ENCODE measurements around the gene C20orf144.

The C20orf144 gene

GRCh38 chr20:33666293-33667244 is 4.4 kb downstream of the C20orf144 start, which contains the start of gene ACTL10:
Gene ACTL10, plus strand, starts transcription at chr20:33666943. Its CDS starts 555 bp downstream, at chr20:33667498.
- peak; percentile 94 for DNase-seq

- DNase-seq: no peak
These were observed 5.1 kb downstream of the C20orf144 start for GRCh38 chr20:33667245-33667675.

GRCh38 chr20:33667676-33668465 is 5.7 kb downstream of the C20orf144 start:
- peak; percentile 93 for DNase-seq

GRCh38 chr20:33668466-33669155 is 6.5 kb downstream of the C20orf144 start:
- no peak for DNase-seq

GRCh38 chr20:33669224-33669623 is 7.1 kb downstream of the C20orf144 start:
- no peak for DNase-seq

GRCh38 chr20:33669873-33670640 is 7.9 kb downstream of the C20orf144 start:
- no peak for DNase-seq

- DNase-seq: no peak
These were observed 8.8 kb downstream of the C20orf144 start for GRCh38 chr20:33670715-33671499.

- DNase-seq: no peak
These were observed 9.6 kb downstream of the C20orf144 start for GRCh38 chr20:33671573-33672288.

GRCh38 chr20:33672426-33673113 is 10.4 kb downstream of the C20orf144 start:
- peak; percentile 56 for DNase-seq

- DNase-seq: no peak
These were observed 10.9 kb downstream of the C20orf144 start for GRCh38 chr20:33673114-33673409.

- DNase-seq: peak; percentile 46
These were observed 11.5 kb downstream of the C20orf144 start for GRCh38 chr20:33673410-33674293.

- peak; percentile 84 for DNase-seq
These were observed 12.4 kb downstream of the C20orf144 start, which contains the start of gene NECAB3 for GRCh38 chr20:33674294-33675135. Gene NECAB3, minus strand, starts transcription at chr20:33674428. Its CDS starts 76 bp downstream, at chr20:33674352.

- DNase-seq: no peak
These were observed 13.2 kb downstream of the C20orf144 start for GRCh38 chr20:33675136-33675959.

GRCh38 chr20:33676121-33676520 is 14.0 kb downstream of the C20orf144 start:
- DNase-seq: peak; percentile 35

GRCh38 chr20:33676652-33677645 is 14.8 kb downstream of the C20orf144 start:
- DNase-seq: no peak

All from retina (tissue), 1 donor.